ENCODE measurements around the gene CPT1C.

DNA sequence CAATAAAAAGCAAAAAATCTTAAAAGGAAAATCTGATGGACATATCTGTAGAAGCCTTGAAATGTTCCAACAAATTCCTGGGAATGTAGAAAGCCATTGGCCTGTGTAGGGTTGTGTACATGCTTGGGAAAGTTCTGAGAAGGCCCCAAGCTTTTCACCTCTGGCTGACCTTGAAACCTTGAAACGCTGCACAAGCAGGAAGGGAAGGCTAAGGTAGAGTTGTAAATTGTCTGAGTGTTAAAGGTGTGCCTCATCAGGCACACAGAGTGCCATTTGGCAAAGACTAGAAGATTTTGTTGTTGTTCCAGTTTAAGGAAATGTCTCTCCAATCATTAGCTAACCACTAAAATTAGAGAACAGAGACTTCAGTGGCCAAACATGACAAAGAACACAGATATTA lies 61.8 kb downstream of the CPT1C start:
- TF ChIP-seq, protein P1, sequence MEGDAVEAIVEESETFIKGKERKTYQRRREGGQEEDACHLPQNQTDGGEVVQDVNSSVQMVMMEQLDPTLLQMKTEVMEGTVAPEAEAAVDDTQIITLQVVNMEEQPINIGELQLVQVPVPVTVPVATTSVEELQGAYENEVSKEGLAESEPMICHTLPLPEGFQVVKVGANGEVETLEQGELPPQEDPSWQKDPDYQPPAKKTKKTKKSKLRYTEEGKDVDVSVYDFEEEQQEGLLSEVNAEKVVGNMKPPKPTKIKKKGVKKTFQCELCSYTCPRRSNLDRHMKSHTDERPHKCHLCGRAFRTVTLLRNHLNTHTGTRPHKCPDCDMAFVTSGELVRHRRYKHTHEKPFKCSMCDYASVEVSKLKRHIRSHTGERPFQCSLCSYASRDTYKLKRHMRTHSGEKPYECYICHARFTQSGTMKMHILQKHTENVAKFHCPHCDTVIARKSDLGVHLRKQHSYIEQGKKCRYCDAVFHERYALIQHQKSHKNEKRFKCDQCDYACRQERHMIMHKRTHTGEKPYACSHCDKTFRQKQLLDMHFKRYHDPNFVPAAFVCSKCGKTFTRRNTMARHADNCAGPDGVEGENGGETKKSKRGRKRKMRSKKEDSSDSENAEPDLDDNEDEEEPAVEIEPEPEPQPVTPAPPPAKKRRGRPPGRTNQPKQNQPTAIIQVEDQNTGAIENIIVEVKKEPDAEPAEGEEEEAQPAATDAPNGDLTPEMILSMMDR (conservative IDR thresholded peaks at IDR 0.05; ENCODE audit: low read length) = no peak
- no peak for TF ChIP-seq EZH2phosphoT487 (IDR thresholded peaks at IDR 0.05; ENCODE audit: borderline replicate concordance, low read depth, low read length)

Data from OCI-LY7 (cell line).